HepG2 (cell line): Measurements from ENCODE around the gene TMEM187. TPM values are rescaled to one million over a fixed set of nuclear protein-coding genes. Genes with fewer than 3 reads are reported as not detected.
A peak's percentile ranks its signal among the peaks of the same experiment; 100 is the strongest.

ENCODE experiments used
- ATAC-seq: fragments of 200-7000 bp; cut with Tn5 transposase; 3 replicates; pipeline ENCODE4 v1.9.1; 2020; ENCODE audit warnings: mild to moderate bottlenecking, moderate library complexity
- BruUV-seq: library from RNA; stranded (reverse); fragments of 400-500 nt; replicated peaks from 2 replicates; lab custom pipeline; 2021; lab: Mats Ljungman, UMichigan
- CTCF ChIA-PET: fragments of 300-600 bp; formaldehyde crosslinking; extraction: SDS; loops from one replicate; lab custom pipeline; 2021; ENCODE audit warnings: low total read pairs, inconsistent platforms, low intra/inter-chr PET ratio; lab: Yijun Ruan, JAX
- POLR2A ChIA-PET: fragments of 350-600 bp; sonication (Branson Sonifier 250); formaldehyde crosslinking; loops from one replicate; lab custom pipeline; 2020; ENCODE audit warnings: antibody characterized with exemption, inconsistent platforms; lab: Yijun Ruan, JAX
- DNase-seq: peaks from one replicate; pipeline ENCODE4 v3.0.0-alpha.2; 2015; ENCODE audit warnings: low spot score
- FAIRE-seq: peaks from 3 replicates; lab custom pipeline; 2011; peaks lifted over from hg19 to GRCh38; lab: Jason Lieb, UNC
- H2AFZ ChIP-seq: one replicate; pipeline ENCODE4 v1.6.1; 2011; ENCODE audit warnings: low read length, inconsistent platforms
- H3K27ac ChIP-seq: fragments of 300-600 bp; 3 replicates; pipeline ENCODE4 v1.8.0; 2011; ENCODE audit warnings: mixed run types, mild to moderate bottlenecking, mixed read lengths, low read length, inconsistent platforms; ENCODE audit not compliant: insufficient read depth; ENCODE audit errors: extremely low read length
- H3K27me3 ChIP-seq, 2 experiments: fragments of 200-600 bp in 1 of 2; 2 replicates in 1 of 2; 3 replicates in 1 of 2; pipeline versions ENCODE4 v1.6.0 to v1.8.0; 2011; ENCODE audit warnings: low read length in 2 of 2, mild to moderate bottlenecking in 2 of 2, moderate library complexity in 2 of 2, inconsistent platforms in 1 of 2; ENCODE audit not compliant: insufficient read depth in 2 of 2, control insufficient read depth in 1 of 2
- H3K36me3 ChIP-seq, 2 experiments: fragments of 200-600 bp in 1 of 2; replicated peaks in 1 of 2; 2 replicates in 1 of 2; 3 replicates in 1 of 2; pipeline versions ENCODE4 v1.5.1 to v1.8.0; 2011; ENCODE audit warnings: low read length in 2 of 2, inconsistent platforms in 1 of 2; ENCODE audit not compliant: insufficient read depth in 2 of 2, control insufficient read depth in 1 of 2
- H3K4me1 ChIP-seq: 2 replicates; pipeline ENCODE4 v1.5.1; 2012; ENCODE audit warnings: low read length, inconsistent platforms; ENCODE audit not compliant: insufficient read depth
- H3K4me2 ChIP-seq: 2 replicates; pipeline ENCODE4 v1.6.0; 2011; ENCODE audit warnings: low read depth, low read length, inconsistent platforms
- H3K4me3 ChIP-seq, 3 experiments: fragments of 200-600 bp in 1 of 3; sonication (generic), shearing (Covaris generic) in 1 of 3; replicated peaks in 1 of 3; 2 replicates each; pipeline ENCODE4 v1.5.1; 2011 to 2016; ENCODE audit warnings: low read length in 3 of 3, inconsistent platforms in 2 of 3, low read depth in 2 of 3, mild to moderate bottlenecking in 2 of 3, control low read depth in 1 of 3, mixed read lengths in 1 of 3; ENCODE audit not compliant: insufficient read depth in 1 of 3
- H3K79me2 ChIP-seq: one replicate; pipeline ENCODE4 v1.6.1; 2011; ENCODE audit warnings: low read length, inconsistent platforms; ENCODE audit not compliant: insufficient read depth
- H3K9ac ChIP-seq: 2 replicates; pipeline ENCODE4 v1.6.0; 2011; ENCODE audit warnings: mild to moderate bottlenecking, low read depth, low read length, inconsistent platforms; ENCODE audit not compliant: insufficient read depth
- H3K9me3 ChIP-seq: 2 replicates; pipeline ENCODE4 v1.5.1; 2012; ENCODE audit warnings: mild to moderate bottlenecking, low read length
- H4K20me1 ChIP-seq: 2 replicates; pipeline ENCODE4 v1.6.0; 2011; ENCODE audit warnings: inconsistent platforms, mild to moderate bottlenecking, low read length, moderate library complexity; ENCODE audit not compliant: insufficient read depth
- GABPB1 ChIP-seq: IDR thresholded peaks from 2 replicates; pipeline ENCODE4 v1.6.1; 2016; ENCODE audit warnings: mild to moderate bottlenecking, missing genetic modification reagents, moderate library complexity, missing compliant biosample characterization
- HDAC1 ChIP-seq: sonication (generic); formaldehyde crosslinking; IDR thresholded peaks from 2 replicates; pipeline ENCODE4 v1.5.1; 2020; ENCODE audit warnings: mild to moderate bottlenecking, missing genetic modification reagents
- HMG20B ChIP-seq: conservative IDR thresholded peaks from 2 replicates; pipeline ENCODE4 v1.6.1; 2016; ENCODE audit warnings: missing genetic modification reagents, missing compliant biosample characterization
- MYNN ChIP-seq: sonication (generic); formaldehyde crosslinking; IDR thresholded peaks from 2 replicates; pipeline ENCODE4 v1.4.0; 2020; ENCODE audit warnings: mild to moderate bottlenecking, low read depth, missing genetic modification reagents
- TFAP4 ChIP-seq: sonication (generic); IDR thresholded peaks from 2 replicates; pipeline ENCODE4 v1.6.1; 2016; ENCODE audit warnings: low read depth, borderline replicate concordance
- ZC3H4 ChIP-seq: sonication (generic); formaldehyde crosslinking; IDR thresholded peaks from 2 replicates; pipeline ENCODE4 v1.4.0; 2020; ENCODE audit warnings: missing genetic modification reagents, borderline replicate concordance
- WGBS: methylation state at CpG from one replicate; pipeline ENCODE4 v1.1.6; 2017; ENCODE audit warnings: low lambda C conversion rate; 5-methylcytosine and 5-hydroxymethylcytosine counted together
- in situ Hi-C: cut with HindIII; loops from 2 replicates; pipeline ENCODE4 v1.10.0; 2017; ENCODE audit warnings: low pct_unique_long_range_greater_than_20kb; ENCODE audit not compliant: extremely low pct_ligation_motif_present
- intact Hi-C: fragments of 100-400 bp; cut with micrococcal nuclease; formaldehyde crosslinking; loops from one replicate; pipeline ENCODE4 v1.10.0; 2022; ENCODE audit not compliant: unreplicated experiment
- polyA plus RNA-seq, 8 experiments: library from polyadenylated mRNA; depleted of rRNA in 3 of 8; stranded (reverse) in 7 of 8; unstranded in 1 of 8; fragments of >200 nt; fragmentation: Illumina TruSeq in 4 of 8; extraction: Trizol in 4 of 8; gene quantifications; 2 replicates each; pipeline versions ENCODE4 v1.2.1 to v1.2.3, GENCODE V29; 2011 to 2016; ENCODE audit warnings: low read depth in 4 of 8, missing spikeins in 1 of 8, mixed read lengths in 1 of 8; ENCODE audit not compliant: insufficient read depth in 1 of 8
- total RNA-seq, 5 experiments: library from RNA; depleted of rRNA; stranded (reverse); fragments of >200 nt; fragmentation: Illumina TruSeq; extraction: Trizol; gene quantifications; 2 replicates each; pipeline ENCODE4 v1.2.3, GENCODE V29; 2016; ENCODE audit warnings: low read depth in 1 of 5
- TF ChIP-seq, protein P1 (sequence below): sonication (generic); formaldehyde crosslinking; IDR thresholded peaks from 2 replicates; pipeline ENCODE4 v1.5.1; 2020; ENCODE audit warnings: mild to moderate bottlenecking, missing genetic modification reagents, moderate library complexity
- TF ChIP-seq, protein P2 (sequence below): sonication (generic); formaldehyde crosslinking; IDR thresholded peaks from 2 replicates; pipeline ENCODE4 v1.9.0; 2022; ENCODE audit warnings: low read depth, missing genetic modification reagents
- TF ChIP-seq, protein P3 (sequence below): sonication (generic); formaldehyde crosslinking; IDR thresholded peaks from 2 replicates; pipeline ENCODE4 v1.9.0; 2022; ENCODE audit warnings: missing genetic modification reagents, mild to moderate bottlenecking, borderline replicate concordance

TMEM187 gene
- total and polyA plus RNA-seq, 2 of the 13 experiments (the other 11 are each of a cell fraction or from before 2014, with no cell fraction given): 2.2 to 6.2 TPM

DNA sequence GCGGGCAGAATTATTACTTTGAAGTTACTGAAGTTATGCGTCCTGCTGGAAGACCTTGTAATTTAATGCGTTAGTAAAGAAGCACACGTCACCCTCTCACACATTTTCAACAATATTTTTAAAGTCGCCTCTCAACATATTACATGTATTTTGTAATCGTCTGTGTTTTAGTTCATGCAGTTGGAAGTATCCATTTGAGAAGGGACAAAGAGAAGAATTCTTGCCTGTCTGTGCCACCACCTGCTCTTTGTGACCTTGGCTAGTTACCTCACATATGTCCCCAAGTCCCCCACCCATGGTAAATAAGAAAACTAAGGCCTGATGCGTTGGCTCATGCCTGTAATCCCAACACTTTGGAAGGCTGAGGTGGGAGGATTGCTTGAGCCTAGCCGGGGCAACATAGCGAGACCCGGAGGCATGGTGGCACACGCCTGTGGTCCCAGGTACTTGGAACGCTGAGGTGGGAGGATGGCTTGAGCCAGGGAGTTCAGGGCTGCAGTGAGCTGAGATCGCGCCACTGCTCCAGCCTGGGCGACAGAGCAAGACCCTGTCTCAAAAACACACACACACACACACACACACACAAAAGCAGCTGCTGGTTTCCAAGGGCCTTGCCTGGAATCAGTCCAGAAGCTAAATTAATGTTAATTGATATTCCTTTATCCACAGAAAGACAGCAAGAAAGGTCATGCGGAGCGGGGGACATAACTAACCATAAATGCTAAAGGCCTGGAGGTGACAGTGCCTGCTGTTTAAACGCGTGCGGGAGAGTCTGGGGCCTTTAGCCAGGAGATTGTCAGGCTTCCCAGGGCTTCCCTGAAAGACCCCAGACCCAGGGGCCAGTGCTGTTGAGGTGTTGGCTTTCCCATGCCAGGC lies 811 bp downstream of the TMEM187 start (continued):
- TF ChIP-seq MYNN: no peak

DNA sequence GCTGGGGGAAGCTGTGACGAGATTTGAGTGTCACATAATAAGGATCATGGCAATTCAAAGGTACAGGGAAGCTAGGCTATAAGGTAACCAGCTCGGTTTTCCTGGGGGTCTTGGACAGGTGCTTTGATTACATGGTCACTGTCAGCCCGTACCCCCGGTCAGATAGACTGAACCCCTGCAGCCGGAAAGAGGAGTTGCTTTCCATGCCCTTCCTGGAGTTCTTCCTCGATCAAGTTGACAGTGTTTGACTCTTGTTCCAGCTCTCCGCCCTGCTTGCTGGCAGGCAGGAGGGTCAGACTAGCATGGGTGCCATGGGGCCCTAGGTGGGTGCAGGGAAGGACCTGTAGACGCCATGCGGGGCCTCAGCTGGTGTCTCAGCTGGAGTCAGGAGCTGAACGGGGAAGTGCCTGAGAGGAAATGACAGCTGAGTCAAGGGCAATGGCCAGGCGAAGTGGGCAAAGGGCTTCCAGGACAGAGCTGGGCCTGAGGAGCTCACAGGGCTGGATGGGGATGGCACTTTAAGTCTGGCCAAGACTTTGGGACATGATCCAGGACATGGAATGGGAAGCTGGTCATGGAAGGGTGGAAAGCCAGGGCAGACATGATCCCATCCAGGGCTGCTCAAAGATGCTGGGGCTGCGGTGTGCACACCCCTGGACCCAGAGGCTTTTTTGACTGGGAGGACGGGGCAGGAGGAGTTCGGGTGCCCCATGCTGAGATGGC lies 1.6 kb downstream of the TMEM187 start:
- Histone ChIP-seq H3K9ac (peak overlapping the region; percentile 49), H3K9me3 (no peaks in the 10 kb centered on the region), H3K79me2 (peaks cover 25% of the 10 kb centered on the region), H2AFZ (no peak overlapping the region), H3K36me3 (no peaks in the 10 kb centered on the region), H3K27me3 (no peaks in the 10 kb centered on the region; a peak in 1 of 5 replicates), H3K4me2 (peak overlapping the region; percentile 80), H3K4me3 (peak overlapping the region in 1 of 3 experiments; percentile 90; a peak in 2 of 6 replicates), H3K27ac (peak overlapping the region; percentile 95), H3K4me1 (peaks cover 30% of the 10 kb centered on the region), H4K20me1 (peaks cover 6% of the 10 kb centered on the region)
- intact Hi-C loops (no loop called here), in situ Hi-C loops (loop anchor here (5.0 kb wide), 1 partner anchor 38 kb away; no protein-coding TSS in a partner anchor)
- FAIRE-seq: no peak
- ChIA-PET POLR2A (interaction anchor here (0.7 to 6.3 kb wide), 5 partner anchors 11 to 64 kb away, joined by 3 to 54 read pairs (median 5); no protein-coding TSS in a partner anchor), CTCF (no interaction called here)
- 62% methylated on average over 7 of the region's 14 CpGs for WGBS
- DNase-seq: no peak
- ATAC-seq: no peak
- no TSS peak for BruUV-seq
- TF ChIP-seq, protein P1, sequence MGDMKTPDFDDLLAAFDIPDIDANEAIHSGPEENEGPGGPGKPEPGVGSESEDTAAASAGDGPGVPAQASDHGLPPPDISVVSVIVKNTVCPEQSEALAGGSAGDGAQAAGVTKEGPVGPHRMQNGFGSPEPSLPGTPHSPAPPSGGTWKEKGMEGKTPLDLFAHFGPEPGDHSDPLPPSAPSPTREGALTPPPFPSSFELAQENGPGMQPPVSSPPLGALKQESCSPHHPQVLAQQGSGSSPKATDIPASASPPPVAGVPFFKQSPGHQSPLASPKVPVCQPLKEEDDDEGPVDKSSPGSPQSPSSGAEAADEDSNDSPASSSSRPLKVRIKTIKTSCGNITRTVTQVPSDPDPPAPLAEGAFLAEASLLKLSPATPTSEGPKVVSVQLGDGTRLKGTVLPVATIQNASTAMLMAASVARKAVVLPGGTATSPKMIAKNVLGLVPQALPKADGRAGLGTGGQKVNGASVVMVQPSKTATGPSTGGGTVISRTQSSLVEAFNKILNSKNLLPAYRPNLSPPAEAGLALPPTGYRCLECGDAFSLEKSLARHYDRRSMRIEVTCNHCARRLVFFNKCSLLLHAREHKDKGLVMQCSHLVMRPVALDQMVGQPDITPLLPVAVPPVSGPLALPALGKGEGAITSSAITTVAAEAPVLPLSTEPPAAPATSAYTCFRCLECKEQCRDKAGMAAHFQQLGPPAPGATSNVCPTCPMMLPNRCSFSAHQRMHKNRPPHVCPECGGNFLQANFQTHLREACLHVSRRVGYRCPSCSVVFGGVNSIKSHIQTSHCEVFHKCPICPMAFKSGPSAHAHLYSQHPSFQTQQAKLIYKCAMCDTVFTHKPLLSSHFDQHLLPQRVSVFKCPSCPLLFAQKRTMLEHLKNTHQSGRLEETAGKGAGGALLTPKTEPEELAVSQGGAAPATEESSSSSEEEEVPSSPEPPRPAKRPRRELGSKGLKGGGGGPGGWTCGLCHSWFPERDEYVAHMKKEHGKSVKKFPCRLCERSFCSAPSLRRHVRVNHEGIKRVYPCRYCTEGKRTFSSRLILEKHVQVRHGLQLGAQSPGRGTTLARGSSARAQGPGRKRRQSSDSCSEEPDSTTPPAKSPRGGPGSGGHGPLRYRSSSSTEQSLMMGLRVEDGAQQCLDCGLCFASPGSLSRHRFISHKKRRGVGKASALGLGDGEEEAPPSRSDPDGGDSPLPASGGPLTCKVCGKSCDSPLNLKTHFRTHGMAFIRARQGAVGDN (CRISPR knock-in tag): peak; percentile 75
- TF ChIP-seq ZC3H4 (peak; percentile 78; the same call in 1 of the 2 replicates), TFAP4 (peak; percentile 74; the same call in 1 of the 2 replicates), HDAC1 (CRISPR knock-in tag) (0 out of 2 replicates have a peak, but pooled peaks have one; percentile 14), HMG20B (no peak), GABPB1 (CRISPR knock-in tag) (0 out of 2 replicates have a peak, but pooled peaks have one; percentile 2)
- TF ChIP-seq, protein P2, sequence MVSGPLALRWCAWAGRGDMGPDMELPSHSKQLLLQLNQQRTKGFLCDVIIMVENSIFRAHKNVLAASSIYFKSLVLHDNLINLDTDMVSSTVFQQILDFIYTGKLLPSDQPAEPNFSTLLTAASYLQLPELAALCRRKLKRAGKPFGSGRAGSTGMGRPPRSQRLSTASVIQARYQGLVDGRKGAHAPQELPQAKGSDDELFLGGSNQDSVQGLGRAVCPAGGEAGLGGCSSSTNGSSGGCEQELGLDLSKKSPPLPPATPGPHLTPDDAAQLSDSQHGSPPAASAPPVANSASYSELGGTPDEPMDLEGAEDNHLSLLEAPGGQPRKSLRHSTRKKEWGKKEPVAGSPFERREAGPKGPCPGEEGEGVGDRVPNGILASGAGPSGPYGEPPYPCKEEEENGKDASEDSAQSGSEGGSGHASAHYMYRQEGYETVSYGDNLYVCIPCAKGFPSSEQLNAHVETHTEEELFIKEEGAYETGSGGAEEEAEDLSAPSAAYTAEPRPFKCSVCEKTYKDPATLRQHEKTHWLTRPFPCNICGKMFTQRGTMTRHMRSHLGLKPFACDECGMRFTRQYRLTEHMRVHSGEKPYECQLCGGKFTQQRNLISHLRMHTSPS (CRISPR knock-in tag): peak; percentile 31; the same call in 1 of the 2 replicates
- TF ChIP-seq, protein P3, sequence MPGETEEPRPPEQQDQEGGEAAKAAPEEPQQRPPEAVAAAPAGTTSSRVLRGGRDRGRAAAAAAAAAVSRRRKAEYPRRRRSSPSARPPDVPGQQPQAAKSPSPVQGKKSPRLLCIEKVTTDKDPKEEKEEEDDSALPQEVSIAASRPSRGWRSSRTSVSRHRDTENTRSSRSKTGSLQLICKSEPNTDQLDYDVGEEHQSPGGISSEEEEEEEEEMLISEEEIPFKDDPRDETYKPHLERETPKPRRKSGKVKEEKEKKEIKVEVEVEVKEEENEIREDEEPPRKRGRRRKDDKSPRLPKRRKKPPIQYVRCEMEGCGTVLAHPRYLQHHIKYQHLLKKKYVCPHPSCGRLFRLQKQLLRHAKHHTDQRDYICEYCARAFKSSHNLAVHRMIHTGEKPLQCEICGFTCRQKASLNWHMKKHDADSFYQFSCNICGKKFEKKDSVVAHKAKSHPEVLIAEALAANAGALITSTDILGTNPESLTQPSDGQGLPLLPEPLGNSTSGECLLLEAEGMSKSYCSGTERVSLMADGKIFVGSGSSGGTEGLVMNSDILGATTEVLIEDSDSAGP: 0 out of 2 replicates have a peak, but pooled peaks have one; percentile 28
